Measurements from ENCODE around the gene TNNI3. TPM values are rescaled to one million over a fixed set of nuclear protein-coding genes. Genes with fewer than 3 reads are reported as not detected.

TNNI3 gene
- total and polyA plus RNA-seq, 9 of the 15 experiments (the other 6 are each of a cell fraction or from before 2014, with no cell fraction given), result 4.7 to 158 (median 42.0) TPM

DNA sequence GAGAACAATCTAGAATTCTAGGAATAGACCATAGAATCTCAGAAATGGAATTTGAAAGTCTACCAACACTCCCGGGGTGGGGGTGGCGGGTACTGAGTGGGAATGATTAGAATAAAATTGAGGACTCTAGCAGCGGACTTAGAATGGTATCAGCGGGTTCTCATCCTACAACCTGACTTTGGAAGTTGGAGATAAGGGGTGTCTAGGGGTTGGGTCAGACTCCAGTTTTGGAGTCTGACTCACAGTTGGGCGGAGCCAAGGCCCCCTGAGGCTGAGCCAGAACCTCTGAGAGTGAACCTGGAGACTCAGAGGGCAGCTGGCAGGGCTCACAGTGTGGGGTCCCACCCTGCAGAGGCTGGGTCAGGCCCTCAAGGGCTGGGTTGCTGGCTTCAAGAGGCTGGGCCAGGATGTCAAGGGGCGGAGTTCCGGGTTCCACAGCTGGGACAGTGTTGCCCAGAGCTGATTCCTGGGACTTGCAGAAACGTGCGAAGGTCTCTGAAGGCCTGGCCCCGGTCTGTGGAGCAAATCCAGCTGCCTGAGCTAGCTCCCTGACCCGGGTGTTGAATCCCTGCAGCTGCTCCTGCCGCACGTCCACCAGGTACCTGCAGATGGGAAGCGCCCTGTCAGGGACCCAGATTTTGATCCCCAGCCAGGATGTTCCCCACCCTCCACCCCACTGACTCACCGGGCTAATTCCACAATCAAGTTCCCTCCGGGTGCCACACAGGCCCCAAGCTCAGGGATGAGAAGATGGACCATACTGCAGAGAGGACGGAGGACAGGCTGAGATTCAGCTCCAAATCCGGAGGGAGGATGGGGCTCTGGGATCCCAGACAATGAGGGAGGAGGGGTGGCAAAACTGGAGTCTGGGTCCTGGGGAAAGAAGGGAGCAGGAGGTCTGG is 1.6 kb upstream of the TNNI3 start (continued):
- TF ChIP-seq ARID4B (CRISPR knock-in tag; IDR thresholded peaks at IDR 0.05) (peak; percentile 42; the same call in 1 of the 2 replicates), ZFP1 (CRISPR knock-in tag; IDR thresholded peaks at IDR 0.05) (no peak), NFE2L1 (tag; IDR thresholded peaks at IDR 0.05; ENCODE audit: borderline replicate concordance, low read depth) (no peak), ZNF589 (CRISPR knock-in tag; IDR thresholded peaks at IDR 0.05; ENCODE audit: low read depth) (peak; percentile 14; the same call in 1 of the 2 replicates), CBFA2T2 (conservative IDR thresholded peaks at IDR 0.05) (peak; percentile 84), ZNF197 (CRISPR knock-in tag; IDR thresholded peaks at IDR 0.05; ENCODE audit: low read depth) (no peak), PHB2 (IDR thresholded peaks at IDR 0.05; ENCODE audit: low read depth) (no peak), ARID3A (IDR thresholded peaks at IDR 0.05; ENCODE audit: borderline replicate concordance, low read depth, low read length) (peak; percentile 90), MED1 (CRISPR knock-in tag; IDR thresholded peaks at IDR 0.05; ENCODE audit: borderline replicate concordance) (no peak), ZNF655 (CRISPR knock-in tag; IDR thresholded peaks at IDR 0.05) (no peak), U2AF1 (optimal IDR thresholded peaks at IDR 0.05; ENCODE audit: low read depth, low read length) (no peak), SAFB2 (IDR thresholded peaks at IDR 0.05; ENCODE audit: borderline replicate concordance, low read depth, low read length, severe bottlenecking) (no peak), ZBTB7A (IDR thresholded peaks at IDR 0.05; ENCODE audit: borderline replicate concordance, control insufficient read depth, low read depth, low read length) (peak; percentile 83; the same call in 1 of the 2 replicates), NEUROD1 (IDR thresholded peaks at IDR 0.05; ENCODE audit: borderline replicate concordance, low read depth, low read length, partially characterized antibody) (no peak)
- TF ChIP-seq, protein P1, sequence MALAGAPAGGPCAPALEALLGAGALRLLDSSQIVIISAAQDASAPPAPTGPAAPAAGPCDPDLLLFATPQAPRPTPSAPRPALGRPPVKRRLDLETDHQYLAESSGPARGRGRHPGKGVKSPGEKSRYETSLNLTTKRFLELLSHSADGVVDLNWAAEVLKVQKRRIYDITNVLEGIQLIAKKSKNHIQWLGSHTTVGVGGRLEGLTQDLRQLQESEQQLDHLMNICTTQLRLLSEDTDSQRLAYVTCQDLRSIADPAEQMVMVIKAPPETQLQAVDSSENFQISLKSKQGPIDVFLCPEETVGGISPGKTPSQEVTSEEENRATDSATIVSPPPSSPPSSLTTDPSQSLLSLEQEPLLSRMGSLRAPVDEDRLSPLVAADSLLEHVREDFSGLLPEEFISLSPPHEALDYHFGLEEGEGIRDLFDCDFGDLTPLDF (CRISPR knock-in tag; IDR thresholded peaks at IDR 0.05), result peak; percentile 34; the same call in 1 of the 2 replicates
- TF ChIP-seq, protein P2, sequence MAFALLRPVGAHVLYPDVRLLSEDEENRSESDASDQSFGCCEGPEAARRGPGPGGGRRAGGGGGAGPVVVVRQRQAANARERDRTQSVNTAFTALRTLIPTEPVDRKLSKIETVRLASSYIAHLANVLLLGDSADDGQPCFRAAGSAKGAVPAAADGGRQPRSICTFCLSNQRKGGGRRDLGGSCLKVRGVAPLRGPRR (CRISPR knock-in tag; IDR thresholded peaks at IDR 0.05), result no peak
